Tibial artery (tissue), 4 donors: ENCODE measurements around the gene DSG2.
"Not testable (repeated sequence)": the region's sequence is repeated elsewhere in the genome, so short reads cannot be mapped to it uniquely, and the experiment has no call there.

Source experiments
- DNase-seq, 2 donors: peaks; one replicate each; pipeline ENCODE4 v3.0.0-alpha.2; 2019
- H3K27ac ChIP-seq, 2 donors: fragments of 200-600 bp; sonication (generic) in 1 of 2; 1 replicate in 1 of 2; 2 replicates in 1 of 2; pipeline ENCODE4 v1.5.1; 2018 to 2019; ENCODE audit warnings: mild to moderate bottlenecking in 1 of 2
- H3K27me3 ChIP-seq, 2 donors: fragments of 200-600 bp; sonication (generic) in 1 of 2; one replicate each; pipeline versions ENCODE4 v1.5.1 to v1.6.0; 2016 to 2019
- H3K36me3 ChIP-seq, 3 donors: fragments of 200-600 bp; sonication (generic) in 2 of 3; one replicate each; pipeline ENCODE4 v1.5.1; 2016 to 2019; ENCODE audit warnings: mild to moderate bottlenecking in 2 of 3
- H3K4me1 ChIP-seq, 4 donors: fragments of 200-600 bp; sonication (generic) in 2 of 4; 1 replicate in 3 of 4; 2 replicates in 1 of 4; pipeline ENCODE4 v1.5.1; 2016 to 2019
- H3K4me3 ChIP-seq, 2 donors: fragments of 200-600 bp; sonication (generic) in 1 of 2; 1 replicate in 1 of 2; 2 replicates in 1 of 2; pipeline ENCODE4 v1.5.1; 2018 to 2019; ENCODE audit warnings: mild to moderate bottlenecking in 2 of 2
- H3K9me3 ChIP-seq, 3 donors: fragments of 200-600 bp; sonication (generic) in 1 of 3; one replicate each; pipeline ENCODE4 v1.5.1; 2016 to 2019
- CTCF ChIP-seq, 2 experiments: fragments of 200-600 bp in 1 of 2; fragments of 450-650 bp in 1 of 2; IDR thresholded peaks; one replicate each; pipeline ENCODE4 v1.5.1; 2017 to 2019; ENCODE audit warnings: antibody characterized with exemption in 2 of 2, mild to moderate bottlenecking in 1 of 2, moderate library complexity in 1 of 2
- intact Hi-C: fragments of 100-400 bp; cut with DNase I; formaldehyde crosslinking; loops from one replicate; pipeline ENCODE4 v1.15.0; 2023; ENCODE audit warnings: low total_unique reads

Gene DSG2

DNA sequence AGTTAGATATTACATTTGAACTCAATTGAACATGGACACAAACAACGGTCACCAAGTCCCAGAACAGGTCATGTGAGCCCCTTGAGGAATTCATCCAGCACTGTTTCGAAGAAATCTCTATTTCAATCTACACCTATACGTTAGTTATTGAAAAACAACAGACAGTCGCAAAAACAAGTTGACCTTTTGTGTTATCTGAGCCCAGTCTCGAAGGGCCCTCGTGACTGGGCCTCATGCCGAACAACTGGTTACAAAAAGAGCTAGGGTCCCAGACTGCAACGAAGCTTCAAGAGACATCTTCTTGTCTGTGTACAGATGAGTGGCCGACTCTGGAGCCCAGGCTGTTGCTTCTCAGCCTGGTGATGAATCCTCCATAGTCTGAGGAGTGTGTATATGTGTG is 5.3 kb upstream of the DSG2 start:
- no peaks in the 10 kb centered on the region for H3K9me3 ChIP-seq
- peaks cover 0 to 6% of the 10 kb centered on the region in 2 donors for H3K27me3 ChIP-seq
- intact Hi-C loops = no loop called here
- no peak overlapping the region for H3K4me3 ChIP-seq
- H3K27ac ChIP-seq = no peak overlapping the region
- no peak for DNase-seq
- no peak for TF ChIP-seq CTCF (IDR thresholded peaks at IDR 0.05)
- no peaks in the 10 kb centered on the region for H3K4me1 ChIP-seq
- H3K36me3 ChIP-seq = no peaks in the 10 kb centered on the region

DNA sequence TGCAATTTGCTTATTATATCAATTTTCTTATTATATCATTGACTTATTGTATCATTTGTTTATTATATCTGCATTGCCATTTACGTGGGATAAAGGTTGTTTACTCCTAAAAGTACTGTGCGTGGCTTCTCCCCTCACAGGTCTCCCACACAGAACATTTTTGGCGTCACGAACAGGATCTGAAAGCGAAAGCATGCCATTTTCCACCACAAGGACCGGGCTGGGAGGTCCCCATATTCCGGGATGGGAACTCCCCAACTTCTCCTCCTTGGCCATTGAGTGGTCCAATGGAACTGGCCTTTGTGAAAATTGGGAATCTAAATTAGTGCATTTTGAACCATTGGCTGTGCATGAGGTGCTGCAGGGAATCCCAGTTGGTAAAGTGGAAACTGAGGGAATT is 4.8 kb upstream of the DSG2 start:
- no peak for DNase-seq
- peaks cover 0 to 12% of the 10 kb centered on the region in 2 donors for H3K27me3 ChIP-seq
- H3K27ac ChIP-seq = no peak overlapping the region
- TF ChIP-seq CTCF (IDR thresholded peaks at IDR 0.05) = no peak
- intact Hi-C loops = no loop called here
- no peaks in the 10 kb centered on the region for H3K36me3 ChIP-seq
- H3K4me1 ChIP-seq = peaks cover 0 to 5% (median 4%) of the 10 kb centered on the region in 4 donors
- H3K4me3 ChIP-seq = no peak overlapping the region
- H3K9me3 ChIP-seq = no peaks in the 10 kb centered on the region

DNA sequence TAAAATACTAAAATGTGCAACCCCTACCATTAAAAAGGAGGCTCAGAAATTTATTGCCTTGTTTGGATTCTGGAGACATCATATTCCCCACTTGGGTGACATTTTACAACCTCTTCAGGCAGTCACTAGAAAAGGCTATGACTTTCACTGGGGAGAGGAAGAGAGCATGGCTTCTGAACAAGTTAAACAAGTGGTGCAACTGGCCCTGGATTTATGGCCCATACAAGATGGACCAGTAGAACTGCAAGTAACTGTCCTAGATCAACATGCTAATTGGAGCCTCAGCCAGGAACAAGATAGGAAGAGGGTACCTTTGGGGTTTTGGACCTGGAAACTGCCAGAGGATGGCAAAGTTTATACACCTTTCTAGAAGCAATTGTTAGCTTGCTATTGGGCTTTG is 4.0 kb upstream of the DSG2 start:
- intact Hi-C loops = no loop called here
- Histone ChIP-seq H3K4me1 (peaks cover 0 to 11% (median 9%) of the 10 kb centered on the region in 4 donors), H3K27me3 (peaks cover 0 to 17% of the 10 kb centered on the region in 2 donors), H3K36me3 (no peaks in the 10 kb centered on the region), H3K4me3 (no peak overlapping the region), H3K9me3 (no peaks in the 10 kb centered on the region), H3K27ac (no peak overlapping the region)
- DNase-seq = no peak
- TF ChIP-seq CTCF (IDR thresholded peaks at IDR 0.05) = no peak

GRCh38 chr18:31494705-31495244 is 3.2 kb upstream of the DSG2 start:
- H3K27ac ChIP-seq, DNase-seq, H3K4me3 ChIP-seq, H3K9me3 ChIP-seq, H3K36me3 ChIP-seq, intact Hi-C loops: not testable (repeated sequence)
- peaks cover 0 to 17% of the 10 kb centered on the region in 2 donors for H3K27me3 ChIP-seq
- H3K4me1 ChIP-seq = peaks cover 0 to 11% (median 9%) of the 10 kb centered on the region in 4 donors

- TF ChIP-seq CTCF (IDR thresholded peaks at IDR 0.05) = no peak
- H3K4me3 ChIP-seq = peak overlapping the region; percentile 34 to 58
- H3K27me3 ChIP-seq = peaks cover 0 to 19% of the 10 kb centered on the region in 2 donors
- no peak for DNase-seq
- intact Hi-C loops = no loop called here
- peaks cover 0 to 11% (median 9%) of the 10 kb centered on the region in 4 donors for H3K4me1 ChIP-seq
- H3K36me3 ChIP-seq = no peaks in the 10 kb centered on the region
- no peak overlapping the region for H3K27ac ChIP-seq
- no peaks in the 10 kb centered on the region for H3K9me3 ChIP-seq
Observed at GRCh38 chr18:31497404-31497835, 557 bp upstream of the DSG2 start.

- H3K4me3 ChIP-seq = peak overlapping the region; percentile 34 to 58
- H3K27ac ChIP-seq = no peak overlapping the region
- no peak for TF ChIP-seq CTCF (IDR thresholded peaks at IDR 0.05)
- DNase-seq = no peak
- H3K36me3 ChIP-seq = no peaks in the 10 kb centered on the region
- no peaks in the 10 kb centered on the region for H3K9me3 ChIP-seq
- H3K27me3 ChIP-seq = peaks cover 0 to 19% of the 10 kb centered on the region in 2 donors
- H3K4me1 ChIP-seq = peaks cover 0 to 11% (median 9%) of the 10 kb centered on the region in 4 donors
- intact Hi-C loops = no loop called here
Observed at GRCh38 chr18:31498574-31499524, 872 bp downstream of the DSG2 start.
